ENCODE measurements around the gene CALD1. TPM values are rescaled to one million over a fixed set of nuclear protein-coding genes. Genes with fewer than 3 reads are reported as not detected.
A peak's percentile ranks its signal among the peaks of the same experiment; 100 is the strongest.

Gene CALD1
- total and polyA plus RNA-seq, 2 experiments from 2014 or later = 132 to 842 TPM

DNA sequence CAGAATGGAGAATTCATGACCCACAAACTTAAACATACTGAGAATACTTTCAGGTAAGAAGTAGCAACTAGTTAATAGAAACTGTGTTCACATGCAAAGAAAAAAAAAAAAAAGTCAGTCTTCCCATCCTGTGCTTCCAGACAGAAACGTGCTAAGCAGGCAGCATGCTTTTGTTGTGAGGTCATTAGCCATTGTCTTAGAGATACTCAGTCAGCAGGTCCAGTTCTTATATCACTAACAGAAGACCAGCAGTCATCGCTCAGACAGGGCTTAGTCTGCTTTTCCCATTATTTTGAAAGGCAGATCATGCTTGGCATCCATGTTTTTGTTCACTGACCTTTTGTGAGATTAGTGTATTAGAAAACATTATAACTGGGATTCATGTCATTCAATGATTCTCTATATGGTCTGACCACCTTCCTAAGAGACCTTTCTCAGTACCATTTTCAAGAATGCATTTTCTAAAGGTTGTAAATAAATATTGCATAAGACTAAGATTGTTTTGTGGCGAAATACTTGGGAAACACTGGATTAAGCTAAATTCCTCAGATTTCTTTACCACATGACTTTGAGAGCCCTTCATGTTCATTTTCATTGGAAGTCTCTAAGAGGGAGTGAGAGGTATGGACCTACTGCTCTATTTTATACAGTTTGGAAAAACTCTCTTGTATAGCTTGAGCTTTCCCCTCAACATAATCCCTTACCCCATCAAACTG lies 161.9 kb downstream of the CALD1 start:
- no peaks in the 10 kb centered on the region for H3K9me3 Mint-ChIP-seq

More for the DNA sequence above, 161.9 kb downstream of the CALD1 start:
- Histone ChIP-seq H3K27ac (ENCODE audit: low read depth) (peak overlapping the region; percentile 13; the same call in 1 of the 2 replicates), H3K4me1 (ENCODE audit: insufficient read depth) (no peaks in the 10 kb centered on the region), H3K36me3 (ENCODE audit: insufficient read depth) (peaks cover 4% of the 10 kb centered on the region), H3K4me3 (no peak overlapping the region), H3K79me2 (replicated peaks; ENCODE audit: insufficient read depth) (no peaks in the 10 kb centered on the region), H3F3A (replicated peaks; ENCODE audit: low read depth) (no peaks in the 10 kb centered on the region), H3K27me3 (ENCODE audit: insufficient read depth) (no peaks in the 10 kb centered on the region), H3K4me2 (no peak overlapping the region), H4K20me1 (replicated peaks; ENCODE audit: insufficient read depth) (no peaks in the 10 kb centered on the region), H3K9me2 (ENCODE audit: insufficient read depth) (no peaks in the 10 kb centered on the region), H2AFZ (no peak overlapping the region)
- no peak overlapping the region for H3K4me3 Mint-ChIP-seq
- no peaks in the 10 kb centered on the region for H3K27me3 Mint-ChIP-seq (ENCODE audit: insufficient read depth, low read depth, poor library complexity)
- TF ChIP-seq ZNF331 (CRISPR knock-in tag; IDR thresholded peaks at IDR 0.05; ENCODE audit: low read depth) (no peak), EZH2 (IDR thresholded peaks at IDR 0.05; ENCODE audit: low read depth, unreplicated experiment) (no peak), JUNB (IDR thresholded peaks at IDR 0.05; ENCODE audit: unreplicated experiment) (no peak), ZNF114 (CRISPR knock-in tag; IDR thresholded peaks at IDR 0.05) (no peak)
- TF ChIP-seq, protein P1, sequence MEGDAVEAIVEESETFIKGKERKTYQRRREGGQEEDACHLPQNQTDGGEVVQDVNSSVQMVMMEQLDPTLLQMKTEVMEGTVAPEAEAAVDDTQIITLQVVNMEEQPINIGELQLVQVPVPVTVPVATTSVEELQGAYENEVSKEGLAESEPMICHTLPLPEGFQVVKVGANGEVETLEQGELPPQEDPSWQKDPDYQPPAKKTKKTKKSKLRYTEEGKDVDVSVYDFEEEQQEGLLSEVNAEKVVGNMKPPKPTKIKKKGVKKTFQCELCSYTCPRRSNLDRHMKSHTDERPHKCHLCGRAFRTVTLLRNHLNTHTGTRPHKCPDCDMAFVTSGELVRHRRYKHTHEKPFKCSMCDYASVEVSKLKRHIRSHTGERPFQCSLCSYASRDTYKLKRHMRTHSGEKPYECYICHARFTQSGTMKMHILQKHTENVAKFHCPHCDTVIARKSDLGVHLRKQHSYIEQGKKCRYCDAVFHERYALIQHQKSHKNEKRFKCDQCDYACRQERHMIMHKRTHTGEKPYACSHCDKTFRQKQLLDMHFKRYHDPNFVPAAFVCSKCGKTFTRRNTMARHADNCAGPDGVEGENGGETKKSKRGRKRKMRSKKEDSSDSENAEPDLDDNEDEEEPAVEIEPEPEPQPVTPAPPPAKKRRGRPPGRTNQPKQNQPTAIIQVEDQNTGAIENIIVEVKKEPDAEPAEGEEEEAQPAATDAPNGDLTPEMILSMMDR (conservative IDR thresholded peaks at IDR 0.05; ENCODE audit: low read depth in 2 of 2) = no peak
- TF ChIP-seq, protein P2, sequence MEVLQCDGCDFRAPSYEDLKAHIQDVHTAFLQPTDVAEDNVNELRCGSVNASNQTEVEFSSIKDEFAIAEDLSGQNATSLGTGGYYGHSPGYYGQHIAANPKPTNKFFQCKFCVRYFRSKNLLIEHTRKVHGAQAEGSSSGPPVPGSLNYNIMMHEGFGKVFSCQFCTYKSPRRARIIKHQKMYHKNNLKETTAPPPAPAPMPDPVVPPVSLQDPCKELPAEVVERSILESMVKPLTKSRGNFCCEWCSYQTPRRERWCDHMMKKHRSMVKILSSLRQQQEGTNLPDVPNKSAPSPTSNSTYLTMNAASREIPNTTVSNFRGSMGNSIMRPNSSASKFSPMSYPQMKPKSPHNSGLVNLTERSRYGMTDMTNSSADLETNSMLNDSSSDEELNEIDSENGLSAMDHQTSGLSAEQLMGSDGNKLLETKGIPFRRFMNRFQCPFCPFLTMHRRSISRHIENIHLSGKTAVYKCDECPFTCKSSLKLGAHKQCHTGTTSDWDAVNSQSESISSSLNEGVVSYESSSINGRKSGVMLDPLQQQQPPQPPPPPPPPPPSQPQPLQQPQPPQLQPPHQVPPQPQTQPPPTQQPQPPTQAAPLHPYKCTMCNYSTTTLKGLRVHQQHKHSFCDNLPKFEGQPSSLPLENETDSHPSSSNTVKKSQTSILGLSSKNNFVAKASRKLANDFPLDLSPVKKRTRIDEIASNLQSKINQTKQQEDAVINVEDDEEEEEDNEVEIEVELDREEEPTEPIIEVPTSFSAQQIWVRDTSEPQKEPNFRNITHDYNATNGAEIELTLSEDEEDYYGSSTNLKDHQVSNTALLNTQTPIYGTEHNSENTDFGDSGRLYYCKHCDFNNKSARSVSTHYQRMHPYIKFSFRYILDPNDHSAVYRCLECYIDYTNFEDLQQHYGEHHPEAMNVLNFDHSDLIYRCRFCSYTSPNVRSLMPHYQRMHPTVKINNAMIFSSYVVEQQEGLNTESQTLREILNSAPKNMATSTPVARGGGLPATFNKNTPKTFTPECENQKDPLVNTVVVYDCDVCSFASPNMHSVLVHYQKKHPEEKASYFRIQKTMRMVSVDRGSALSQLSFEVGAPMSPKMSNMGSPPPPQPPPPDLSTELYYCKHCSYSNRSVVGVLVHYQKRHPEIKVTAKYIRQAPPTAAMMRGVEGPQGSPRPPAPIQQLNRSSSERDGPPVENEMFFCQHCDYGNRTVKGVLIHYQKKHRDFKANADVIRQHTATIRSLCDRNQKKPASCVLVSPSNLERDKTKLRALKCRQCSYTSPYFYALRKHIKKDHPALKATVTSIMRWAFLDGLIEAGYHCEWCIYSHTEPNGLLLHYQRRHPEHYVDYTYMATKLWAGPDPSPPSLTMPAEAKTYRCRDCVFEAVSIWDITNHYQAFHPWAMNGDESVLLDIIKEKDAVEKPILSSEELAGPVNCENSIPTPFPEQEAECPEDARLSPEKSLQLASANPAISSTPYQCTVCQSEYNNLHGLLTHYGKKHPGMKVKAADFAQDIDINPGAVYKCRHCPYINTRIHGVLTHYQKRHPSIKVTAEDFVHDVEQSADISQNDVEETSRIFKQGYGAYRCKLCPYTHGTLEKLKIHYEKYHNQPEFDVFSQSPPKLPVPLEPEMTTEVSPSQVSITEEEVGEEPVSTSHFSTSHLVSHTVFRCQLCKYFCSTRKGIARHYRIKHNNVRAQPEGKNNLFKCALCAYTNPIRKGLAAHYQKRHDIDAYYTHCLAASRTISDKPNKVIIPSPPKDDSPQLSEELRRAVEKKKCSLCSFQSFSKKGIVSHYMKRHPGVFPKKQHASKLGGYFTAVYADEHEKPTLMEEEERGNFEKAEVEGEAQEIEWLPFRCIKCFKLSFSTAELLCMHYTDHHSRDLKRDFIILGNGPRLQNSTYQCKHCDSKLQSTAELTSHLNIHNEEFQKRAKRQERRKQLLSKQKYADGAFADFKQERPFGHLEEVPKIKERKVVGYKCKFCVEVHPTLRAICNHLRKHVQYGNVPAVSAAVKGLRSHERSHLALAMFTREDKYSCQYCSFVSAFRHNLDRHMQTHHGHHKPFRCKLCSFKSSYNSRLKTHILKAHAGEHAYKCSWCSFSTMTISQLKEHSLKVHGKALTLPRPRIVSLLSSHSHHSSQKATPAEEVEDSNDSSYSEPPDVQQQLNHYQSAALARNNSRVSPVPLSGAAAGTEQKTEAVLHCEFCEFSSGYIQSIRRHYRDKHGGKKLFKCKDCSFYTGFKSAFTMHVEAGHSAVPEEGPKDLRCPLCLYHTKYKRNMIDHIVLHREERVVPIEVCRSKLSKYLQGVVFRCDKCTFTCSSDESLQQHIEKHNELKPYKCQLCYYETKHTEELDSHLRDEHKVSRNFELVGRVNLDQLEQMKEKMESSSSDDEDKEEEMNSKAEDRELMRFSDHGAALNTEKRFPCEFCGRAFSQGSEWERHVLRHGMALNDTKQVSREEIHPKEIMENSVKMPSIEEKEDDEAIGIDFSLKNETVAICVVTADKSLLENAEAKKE (CRISPR knock-in tag; IDR thresholded peaks at IDR 0.05) = no peak
- TF ChIP-seq, protein P3, sequence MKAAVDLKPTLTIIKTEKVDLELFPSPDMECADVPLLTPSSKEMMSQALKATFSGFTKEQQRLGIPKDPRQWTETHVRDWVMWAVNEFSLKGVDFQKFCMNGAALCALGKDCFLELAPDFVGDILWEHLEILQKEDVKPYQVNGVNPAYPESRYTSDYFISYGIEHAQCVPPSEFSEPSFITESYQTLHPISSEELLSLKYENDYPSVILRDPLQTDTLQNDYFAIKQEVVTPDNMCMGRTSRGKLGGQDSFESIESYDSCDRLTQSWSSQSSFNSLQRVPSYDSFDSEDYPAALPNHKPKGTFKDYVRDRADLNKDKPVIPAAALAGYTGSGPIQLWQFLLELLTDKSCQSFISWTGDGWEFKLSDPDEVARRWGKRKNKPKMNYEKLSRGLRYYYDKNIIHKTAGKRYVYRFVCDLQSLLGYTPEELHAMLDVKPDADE (IDR thresholded peaks at IDR 0.05) = no peak
- H3K36me3 Mint-ChIP-seq (ENCODE audit: low read depth) = peaks cover 2% of the 10 kb centered on the region; the same call in 2 of the 3 replicates
- peak; percentile 63 for ATAC-seq
- peak; percentile 21 for DNase-seq (ENCODE audit: low spot score)
- peak overlapping the region; percentile 60 for H3K27ac Mint-ChIP-seq
- H3K4me1 Mint-ChIP-seq = peaks cover 21% of the 10 kb centered on the region

Measured in GM23338 (cell line).